Psoas muscle (tissue), 8 donors: ENCODE measurements around the gene TBC1D14. TPM values are rescaled to one million over a fixed set of nuclear protein-coding genes. Genes with fewer than 3 reads are reported as not detected.

Source experiments
- ATAC-seq, 4 donors: fragments of 200-7000 bp; cut with Tn5 transposase; one replicate each; pipeline ENCODE4 v1.9.1; 2020; ENCODE audit warnings: moderate library complexity in 3 of 4, mild to moderate bottlenecking in 2 of 4
- DNase-seq, 2 donors: peaks; one replicate each; pipeline ENCODE4 v3.0.0-alpha.2; 2020
- H3K27ac ChIP-seq: fragments of 200-600 bp; one replicate; pipeline ENCODE4 v1.8.0; 2022
- H3K27me3 ChIP-seq, 3 donors: fragments of 200-600 bp in 1 of 3; one replicate each; pipeline versions ENCODE4 v1.6.1 to v1.8.0; 2013 to 2022; ENCODE audit warnings: low read length in 2 of 3, mild to moderate bottlenecking in 2 of 3, moderate library complexity in 1 of 3; ENCODE audit not compliant: insufficient read depth in 3 of 3
- H3K36me3 ChIP-seq, 2 donors: fragments of 200-600 bp in 1 of 2; one replicate each; pipeline versions ENCODE4 v1.6.1 to v1.8.0; 2013 to 2022; ENCODE audit warnings: low read depth in 1 of 2, mild to moderate bottlenecking in 1 of 2, moderate library complexity in 1 of 2; ENCODE audit not compliant: insufficient read depth in 1 of 2
- H3K4me1 ChIP-seq: fragments of 200-600 bp; one replicate; pipeline ENCODE4 v1.8.0; 2022
- H3K4me3 ChIP-seq: fragments of 200-600 bp; one replicate; pipeline ENCODE4 v1.8.0; 2022; ENCODE audit warnings: mild to moderate bottlenecking
- H3K9me3 ChIP-seq: fragments of 200-600 bp; one replicate; pipeline ENCODE4 v1.8.0; 2022
- CTCF ChIP-seq: fragments of 200-600 bp; IDR thresholded peaks from one replicate; pipeline ENCODE4 v1.8.0; 2022; ENCODE audit warnings: antibody characterized with exemption
- whole genome bisulfite sequencing, 3 donors: extraction: QIAGEN DNeasy Blood & Tissue Kit; methylation state at CpG; one replicate each; pipeline versions ENCODE4 v1.1.6 to v1.1.7; 2013; 5-methylcytosine and 5-hydroxymethylcytosine counted together
- intact Hi-C, 2 donors: fragments of 100-400 bp; cut with DNase I; formaldehyde crosslinking; loops; one replicate each; pipeline versions ENCODE4 v1.11.0 to v1.14.2; 2022
- polyA plus RNA-seq, 3 donors: library from polyadenylated mRNA; stranded (reverse); fragments of 200-250 nt; gene quantifications; one replicate each; pipeline ENCODE4 v1.2.3, GENCODE V29; 2013
- total RNA-seq, 4 donors: library from RNA; stranded (reverse); fragmentation: NEBNext Ultra II Directional in 2 of 4; extraction: Animal tissue kit (Norgen Biotek cat#: 25700) in 2 of 4; gene quantifications; one replicate each; pipeline versions ENCODE4 v1.2.1 to v1.2.4, GENCODE V29; 2021 to 2023
- donor health status: healthy with polysubstance abuse.
- donor health status: DM: no; HTN: no; CAD: no; lungs with moderate emphysema.
- donor health status: Bipolar disorder and iron deficiency.
- donor health status: healthy.
- donor health status: DM: yes; HTN: yes; CAD: no.
- donor health status: DM: no; HTN: no; CAD: no.
- donor health status: DM: no; HTN: no; CAD: no.
- donor health status: DM: yes; HTN: yes; CAD: no.

Gene TBC1D14
- total and polyA plus RNA-seq, 7 donors: 14.7 to 45.5 (median 33.1) TPM

GRCh38 chr4:6894528-6895498, 14.8 kb upstream of the TBC1D14 start:
- DNase-seq (no peak), ATAC-seq (no peak)
- TF ChIP-seq CTCF: no peak
- Histone ChIP-seq H3K4me3 (no peak overlapping the region), H3K4me1 (peaks cover 23% of the 10 kb centered on the region), H3K36me3 (no peaks in the 10 kb centered on the region), H3K27me3 (no peaks in the 10 kb centered on the region), H3K27ac (no peak overlapping the region), H3K9me3 (no peaks in the 10 kb centered on the region)
- intact Hi-C loops: no loop called here
- WGBS, 3 donors: 88 to 89% (median 88%) methylated on average over 29 of the region's 29 CpGs

- 68 to 78% methylated on average over 5 of the region's 5 CpGs; no CpG with 5 or more reads in 1 of the 3 donors for WGBS, 3 donors
- DNase-seq (no peak), ATAC-seq (no peak)
- H3K4me1 ChIP-seq: peaks cover 23% of the 10 kb centered on the region
- no peaks in the 10 kb centered on the region for H3K36me3 ChIP-seq
- intact Hi-C loops: no loop called here
- TF ChIP-seq CTCF: no peak
- H3K27me3 ChIP-seq: no peaks in the 10 kb centered on the region
- no peak overlapping the region for H3K4me3 ChIP-seq
- no peak overlapping the region for H3K27ac ChIP-seq
- no peaks in the 10 kb centered on the region for H3K9me3 ChIP-seq
Measured at GRCh38 chr4:6896035-6896434, 13.6 kb upstream of the TBC1D14 start.

GRCh38 chr4:6898763-6899162, 10.9 kb upstream of the TBC1D14 start:
- H3K4me1 ChIP-seq: peaks cover 3% of the 10 kb centered on the region
- no peak overlapping the region for H3K27ac ChIP-seq
- H3K9me3 ChIP-seq: no peaks in the 10 kb centered on the region
- no peak for DNase-seq
- intact Hi-C loops: no loop called here
- H3K4me3 ChIP-seq: no peak overlapping the region
- no peaks in the 10 kb centered on the region for H3K36me3 ChIP-seq
- WGBS, 3 donors: 77 to 84% (median 80%) methylated on average over 3 of the region's 3 CpGs
- no peaks in the 10 kb centered on the region for H3K27me3 ChIP-seq
- no peak for ATAC-seq
- TF ChIP-seq CTCF: no peak

GRCh38 chr4:6900181-6900812, 9.3 kb upstream of the TBC1D14 start:
- intact Hi-C loops: no loop called here
- TF ChIP-seq CTCF: no peak
- H3K27me3 ChIP-seq: no peaks in the 10 kb centered on the region
- ATAC-seq: no peak
- H3K4me1 ChIP-seq: no peaks in the 10 kb centered on the region
- H3K27ac ChIP-seq: no peak overlapping the region
- no peaks in the 10 kb centered on the region for H3K9me3 ChIP-seq
- 88 to 95% (median 93%) methylated on average over 8 to 10 of the region's 10 CpGs for WGBS, 3 donors
- no peak overlapping the region for H3K4me3 ChIP-seq
- H3K36me3 ChIP-seq: no peaks in the 10 kb centered on the region
- DNase-seq: no peak
